NCI-H1092 treated with DMSO at 0.1 percent for 48 hours (cell line): ENCODE measurements around the gene ZNF808.
"Not testable (repeated sequence)": the region's sequence is repeated elsewhere in the genome, so short reads cannot be mapped to it uniquely, and the experiment has no call there.

Source experiments
- DNase-seq: peaks from one replicate; lab custom pipeline; 2025; lab: John Stamatoyannopoulos, UW

Gene ZNF808

GRCh38 chr19:52527134-52527955 lies at the start of gene ZNF808:
TSS of gene ZNF808 (plus strand) at chr19:52527668. CDS start at chr19:52543285, 15,617 bp downstream.
- DNase-seq, result peak; percentile 87

GRCh38 chr19:52484111-52484743 lies 43.2 kb upstream of the ZNF808 start:
- DNase-seq, result not testable (repeated sequence)

- DNase-seq, result not testable (repeated sequence)
These were observed 42.4 kb upstream of the ZNF808 start for GRCh38 chr19:52485064-52485463.

GRCh38 chr19:52485561-52486240 lies 41.8 kb upstream of the ZNF808 start:
- not testable (repeated sequence) for DNase-seq

- peak; percentile 19 for DNase-seq
These were observed 35.1 kb upstream of the ZNF808 start for GRCh38 chr19:52492201-52492993.

- DNase-seq, result peak; percentile 2
These were observed 34.4 kb upstream of the ZNF808 start for GRCh38 chr19:52492994-52493470.

GRCh38 chr19:52494518-52494917 lies 33.0 kb upstream of the ZNF808 start:
- no peak for DNase-seq

GRCh38 chr19:52498571-52498970 lies 28.9 kb upstream of the ZNF808 start:
- DNase-seq, result no peak

GRCh38 chr19:52500474-52500873 lies 27.0 kb upstream of the ZNF808 start:
- not testable (repeated sequence) for DNase-seq

- not testable (repeated sequence) for DNase-seq
These were observed 26.5 kb upstream of the ZNF808 start for GRCh38 chr19:52500991-52501390.

GRCh38 chr19:52507266-52507665 lies 20.2 kb upstream of the ZNF808 start:
- no peak for DNase-seq

- no peak for DNase-seq
These were observed 11.3 kb upstream of the ZNF808 start for GRCh38 chr19:52516191-52516590.

- DNase-seq, result no peak
These were observed 8.8 kb upstream of the ZNF808 start for GRCh38 chr19:52518646-52519045.

GRCh38 chr19:52519175-52519574 lies 8.3 kb upstream of the ZNF808 start:
- not testable (repeated sequence) for DNase-seq

- no peak for DNase-seq
These were observed 7.5 kb upstream of the ZNF808 start for GRCh38 chr19:52520013-52520412.

- no peak for DNase-seq
These were observed 4.9 kb upstream of the ZNF808 start for GRCh38 chr19:52522551-52522950.

GRCh38 chr19:52524086-52524485 lies 3.4 kb upstream of the ZNF808 start:
- no peak for DNase-seq

GRCh38 chr19:52527956-52528351 lies 486 bp downstream of the ZNF808 start:
- no peak for DNase-seq

GRCh38 chr19:52532480-52532879 lies 5.0 kb downstream of the ZNF808 start:
- no peak for DNase-seq

- no peak for DNase-seq
These were observed 6.4 kb downstream of the ZNF808 start for GRCh38 chr19:52533901-52534300.

- DNase-seq, result not testable (repeated sequence)
These were observed 7.9 kb downstream of the ZNF808 start for GRCh38 chr19:52535385-52535770.
